NCI-H82 (cell line): Measurements from ENCODE around the gene ZBTB16.
A peak's percentile ranks its signal among the peaks of the same experiment; 100 is the strongest.

Experiments used
- DNase-seq: peaks from one replicate; lab custom pipeline; 2025; lab: John Stamatoyannopoulos, UW

Gene ZBTB16

GRCh38 chr11:114083391-114084252, 24.1 kb downstream of the ZBTB16 start:
- no peak for DNase-seq

- DNase-seq, result peak; percentile 24
Measured at GRCh38 chr11:114084414-114084813, 24.9 kb downstream of the ZBTB16 start.

DNA sequence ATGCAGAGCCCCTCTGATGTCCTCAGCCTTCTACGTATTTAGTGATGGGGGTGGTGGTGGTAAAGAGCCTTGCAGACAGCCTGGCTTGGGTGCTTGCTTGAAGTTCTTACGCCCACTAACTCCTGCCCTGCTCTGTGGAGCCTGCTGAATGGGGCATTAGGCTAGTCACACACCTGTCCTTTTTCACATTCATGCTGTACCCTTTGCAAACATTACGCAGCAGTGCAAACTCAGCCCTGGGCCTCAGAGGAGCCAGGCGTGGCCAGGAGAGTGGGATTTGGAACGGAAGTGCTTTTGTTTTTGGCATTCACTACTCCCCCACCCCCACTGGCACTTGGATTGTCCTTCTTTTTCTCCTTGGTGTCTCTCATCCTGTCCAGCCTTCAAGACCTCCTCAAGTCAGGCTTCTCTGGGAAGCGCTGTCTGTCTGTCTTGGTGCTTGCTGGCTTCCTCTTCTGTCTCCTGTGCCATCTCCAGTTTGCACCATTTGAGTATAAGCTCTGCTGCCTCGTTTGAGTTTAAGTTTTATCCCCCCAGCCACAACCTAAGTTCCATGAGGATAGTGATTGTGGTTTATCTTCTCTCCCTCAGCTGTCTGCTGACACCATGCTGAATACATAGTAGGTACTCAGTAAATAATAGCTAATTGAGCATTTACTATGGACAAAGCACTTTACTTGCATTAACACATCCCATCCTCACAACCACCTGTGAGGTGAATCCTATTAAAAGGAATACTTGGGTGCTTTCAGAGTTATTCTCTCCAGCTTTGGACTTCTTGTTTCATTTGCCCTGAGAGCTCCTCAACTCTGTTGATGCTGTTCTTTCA, 26.7 kb downstream of the ZBTB16 start:
- no peak for DNase-seq

DNA sequence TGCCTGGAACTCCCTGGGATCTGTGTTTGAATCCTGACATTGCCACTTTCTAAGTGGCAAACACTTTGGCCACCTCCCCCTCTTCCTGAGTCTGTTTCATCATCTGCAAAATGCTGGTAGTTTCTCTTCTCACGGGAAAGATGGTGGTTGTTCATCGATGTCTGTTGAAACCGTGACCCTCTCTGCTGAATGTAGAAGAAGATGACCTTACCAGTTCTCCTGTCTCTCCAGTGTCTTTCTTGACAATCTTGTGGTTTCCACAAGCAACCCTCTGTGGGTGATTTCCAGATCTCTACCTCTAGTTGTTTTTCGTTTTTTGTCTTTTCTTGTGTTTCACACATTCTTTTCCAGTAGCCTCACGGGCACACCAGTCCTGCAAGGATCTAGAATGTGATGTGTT, 27.5 kb downstream of the ZBTB16 start:
- DNase-seq, result no peak

- no peak for DNase-seq
Measured at GRCh38 chr11:114088216-114088615, 28.7 kb downstream of the ZBTB16 start.

- no peak for DNase-seq
Measured at GRCh38 chr11:114088836-114089235, 29.3 kb downstream of the ZBTB16 start.

GRCh38 chr11:114089748-114090147, 30.2 kb downstream of the ZBTB16 start:
- no peak for DNase-seq

DNA sequence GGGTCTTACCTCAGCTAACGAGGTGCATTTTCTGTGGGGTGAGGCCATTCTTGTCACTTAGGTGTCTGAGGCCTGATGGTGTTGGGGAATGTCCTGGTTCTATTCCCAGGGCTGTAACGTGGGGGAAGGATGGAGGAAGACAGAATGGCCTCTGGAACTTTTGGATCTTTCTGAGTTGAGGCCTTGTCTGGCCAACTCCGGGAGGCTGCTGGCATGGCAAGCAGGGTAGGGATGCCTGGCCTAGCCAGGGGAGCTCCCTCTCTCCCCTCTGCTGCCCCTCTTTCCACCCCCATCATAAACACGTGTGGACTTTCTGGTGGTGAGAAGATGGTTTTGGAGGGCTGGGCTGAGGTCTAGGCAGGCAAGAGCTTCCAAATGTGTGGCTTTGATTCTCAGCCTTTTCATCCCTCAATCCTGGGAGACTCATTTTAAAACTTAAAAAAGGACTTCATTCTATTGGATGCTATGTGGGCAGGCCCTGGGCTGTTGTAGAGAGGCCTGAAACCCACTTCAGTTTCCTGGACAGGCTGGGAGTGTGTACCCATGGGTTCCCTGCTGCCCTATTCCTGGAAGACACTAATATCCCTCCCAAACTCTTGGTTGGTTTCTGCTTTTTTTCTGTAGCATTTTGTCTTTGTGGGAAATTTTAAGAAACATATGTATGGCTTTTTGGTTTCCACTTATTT, 30.9 kb downstream of the ZBTB16 start:
- no peak for DNase-seq

DNA sequence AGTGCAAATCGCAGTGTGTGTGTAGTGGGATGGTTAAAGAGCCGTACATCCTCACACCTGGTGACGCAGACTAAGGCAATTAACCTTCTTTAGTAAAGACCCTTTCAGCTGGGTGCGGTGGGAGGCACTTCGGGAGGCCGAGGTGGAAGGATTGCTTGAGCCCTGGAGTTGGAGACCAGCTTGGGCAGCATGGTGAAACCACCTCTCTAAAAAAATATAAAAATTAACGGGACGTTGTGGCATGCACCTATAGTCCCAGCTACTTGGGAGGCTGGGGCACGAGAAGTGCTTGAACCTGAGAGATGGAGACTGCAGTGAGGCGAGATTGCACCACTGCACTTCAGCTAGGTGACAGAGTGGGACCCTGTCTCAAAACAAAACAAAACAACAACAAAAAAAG, 31.5 kb downstream of the ZBTB16 start:
- peak; percentile 11 for DNase-seq

DNA sequence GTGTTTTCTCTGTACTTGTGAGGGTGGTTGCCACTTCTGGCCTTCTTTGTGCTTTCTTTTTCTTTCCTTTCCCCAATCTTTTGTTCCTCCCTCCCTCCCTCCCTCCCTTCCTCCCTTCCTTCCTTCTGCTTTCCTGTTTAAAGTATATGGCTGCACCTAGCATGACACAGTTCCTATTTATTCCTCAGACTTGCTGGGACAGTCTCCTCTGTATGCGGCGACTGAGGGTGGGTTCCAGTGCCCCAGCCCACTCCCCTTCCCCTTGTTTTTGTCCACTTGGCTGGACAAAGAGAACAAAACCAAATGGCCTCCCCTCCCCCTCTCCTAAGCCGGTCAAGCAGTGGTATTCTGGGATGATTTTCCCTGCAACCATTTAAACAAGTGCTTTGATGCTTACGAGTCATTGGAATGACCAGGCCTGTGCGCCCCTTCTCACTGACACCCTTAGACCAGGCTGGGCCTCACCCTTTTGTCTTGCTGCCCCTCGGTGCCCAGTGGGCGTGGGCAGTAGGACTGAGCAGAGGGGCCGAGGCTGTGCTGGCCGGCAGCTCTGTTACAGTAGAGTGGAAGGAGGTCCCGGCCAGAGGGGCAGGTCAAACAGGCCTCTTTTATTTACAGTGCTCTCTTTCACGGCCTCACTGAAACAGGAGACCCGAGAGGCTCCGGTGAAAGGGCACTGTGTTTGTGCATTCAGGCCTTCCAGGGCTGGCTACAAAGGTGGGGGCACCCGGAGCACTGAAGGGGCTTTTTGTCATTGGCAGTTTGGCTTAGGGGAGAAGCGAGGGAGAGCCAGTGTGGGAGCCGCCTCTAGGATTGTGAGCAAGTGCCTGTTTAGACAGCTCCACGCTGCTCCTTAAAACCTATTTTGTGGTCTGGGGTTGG, 32.2 kb downstream of the ZBTB16 start:
- no peak for DNase-seq

DNA sequence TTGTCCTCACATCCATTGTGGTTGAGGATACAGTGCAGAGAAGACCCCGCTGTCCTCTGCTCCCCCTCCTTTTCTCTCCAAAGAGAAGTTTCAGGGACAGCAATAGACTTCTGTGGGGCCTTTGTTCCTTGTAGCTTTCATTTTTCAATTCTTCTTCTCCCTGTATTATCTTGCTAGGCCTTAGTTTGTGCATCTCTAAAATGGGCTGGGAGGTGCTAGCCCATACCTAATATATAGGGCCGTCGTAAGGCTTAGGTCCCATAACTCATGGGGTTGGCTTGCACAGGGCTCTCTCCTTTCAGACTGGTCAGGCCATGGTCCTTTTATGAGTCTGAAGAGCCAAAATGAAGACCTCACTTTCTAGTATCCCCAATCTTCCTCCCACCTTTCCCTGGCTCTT, 33.0 kb downstream of the ZBTB16 start:
- no peak for DNase-seq

GRCh38 chr11:114092953-114093352, 33.4 kb downstream of the ZBTB16 start:
- no peak for DNase-seq

DNA sequence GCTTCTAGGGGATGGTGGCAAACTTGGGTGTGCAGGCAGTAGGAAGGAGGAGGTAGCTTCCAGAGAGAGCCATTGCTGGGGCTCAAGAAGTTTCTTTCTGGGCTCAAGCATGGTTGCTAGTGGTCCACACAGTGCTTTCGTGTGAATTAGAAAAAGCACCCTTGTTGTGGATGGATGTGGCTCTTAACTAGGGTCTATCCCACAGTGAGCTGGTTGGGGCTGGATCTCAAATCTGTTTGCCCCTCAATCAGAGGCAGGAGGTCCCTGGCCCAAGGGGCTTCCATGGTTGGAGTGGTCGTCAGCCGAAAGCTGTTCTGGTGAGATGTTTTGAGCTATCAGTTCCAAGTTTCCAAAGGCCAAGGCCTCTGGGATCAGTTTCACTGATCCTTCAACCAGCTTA, 35.0 kb downstream of the ZBTB16 start:
- no peak for DNase-seq

DNA sequence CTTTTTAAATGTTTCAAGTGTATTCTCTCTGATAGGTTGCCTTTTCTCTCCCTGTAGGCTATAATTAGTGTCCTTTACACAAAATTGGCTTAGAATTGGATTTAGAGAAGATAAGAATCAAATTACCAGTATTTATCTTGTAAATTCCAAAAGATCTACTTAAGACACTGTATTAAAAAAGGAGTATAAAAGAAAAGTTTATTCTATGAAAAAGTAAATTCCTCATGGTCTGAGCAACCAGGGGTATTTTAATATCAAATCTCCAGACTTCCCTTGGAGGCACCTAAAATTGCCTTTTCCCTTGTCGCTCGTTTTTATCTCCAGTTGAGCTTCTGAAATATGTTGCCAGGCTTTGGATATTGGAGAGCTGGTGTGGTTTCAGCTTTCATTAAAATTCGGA, 36.4 kb downstream of the ZBTB16 start:
- peak; percentile 43 for DNase-seq

DNA sequence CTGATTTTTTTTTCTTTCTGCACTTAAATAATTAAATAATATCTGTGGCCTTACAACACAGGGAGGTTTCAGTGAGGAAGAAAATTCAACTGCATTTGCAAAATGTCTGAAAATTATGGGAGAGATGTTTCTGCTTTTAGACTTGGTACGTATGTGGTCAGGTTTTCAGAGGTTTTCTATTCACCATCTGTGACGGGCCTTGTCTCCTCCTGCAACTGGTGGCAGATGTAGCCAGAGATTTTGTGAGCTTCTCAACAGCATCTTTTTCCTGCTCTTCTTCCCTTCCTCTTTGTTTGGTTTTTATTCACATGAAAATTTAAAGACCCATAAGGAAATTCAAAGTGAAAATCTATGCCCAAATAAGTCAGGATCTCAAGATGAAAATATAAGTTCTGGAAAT, 38.3 kb downstream of the ZBTB16 start:
- DNase-seq, result no peak

DNA sequence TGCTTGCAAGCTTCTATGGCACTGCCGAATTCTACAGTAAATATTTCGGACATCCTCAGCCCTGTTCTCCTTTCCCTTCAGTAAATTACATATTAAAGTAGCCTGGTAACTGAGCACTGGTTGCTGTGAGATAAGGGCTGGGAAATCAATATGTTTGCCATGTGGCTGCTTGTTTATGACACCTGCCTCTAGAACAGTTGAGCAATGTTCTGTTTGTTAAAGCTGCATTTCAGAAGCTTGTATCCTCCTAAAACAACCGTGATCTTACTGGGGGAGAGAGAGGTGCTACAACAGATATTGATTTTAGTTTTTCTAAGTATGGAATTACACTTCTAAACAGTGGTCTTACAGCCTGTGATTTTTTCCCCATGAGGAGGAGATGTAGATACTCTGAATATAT, 39.4 kb downstream of the ZBTB16 start:
- DNase-seq, result no peak

DNA sequence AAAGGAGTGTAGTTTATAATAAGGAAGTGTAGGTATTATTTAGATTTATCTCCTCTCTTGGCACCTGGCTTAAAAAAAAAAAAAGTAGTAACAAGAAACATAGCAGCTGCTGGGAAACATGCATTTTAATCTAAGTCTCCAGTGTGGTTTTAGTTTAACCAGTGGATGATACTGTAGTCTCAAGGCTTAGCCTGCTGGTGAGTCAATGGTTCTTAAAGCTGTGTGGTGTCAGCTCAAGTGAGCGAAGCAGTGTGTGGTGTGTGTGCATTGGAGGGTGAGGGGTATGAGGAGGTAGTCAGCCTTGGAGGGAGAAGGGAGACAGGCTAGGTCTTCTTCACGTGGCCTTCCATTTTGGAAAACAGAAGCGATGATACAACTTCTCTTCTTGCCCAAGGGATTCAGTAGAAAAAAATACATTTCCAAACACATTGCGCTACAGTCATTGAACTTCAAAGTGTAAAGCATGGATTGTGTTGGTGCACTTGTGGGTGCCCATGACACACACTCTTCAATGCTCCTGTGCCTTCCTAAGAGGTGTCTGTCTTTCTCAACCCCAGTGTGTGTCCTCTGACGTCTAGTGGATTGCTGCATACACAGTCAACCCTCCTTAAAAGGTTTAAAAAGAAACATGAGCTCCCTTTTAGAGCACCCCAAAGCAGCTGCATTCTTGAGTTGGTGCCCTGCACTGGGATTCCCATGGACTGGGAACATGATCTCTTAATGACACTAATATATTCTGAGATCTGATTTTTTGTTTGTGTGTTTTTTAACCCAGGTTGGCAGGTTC, 40.1 kb downstream of the ZBTB16 start:
- DNase-seq, result peak; percentile 19

DNA sequence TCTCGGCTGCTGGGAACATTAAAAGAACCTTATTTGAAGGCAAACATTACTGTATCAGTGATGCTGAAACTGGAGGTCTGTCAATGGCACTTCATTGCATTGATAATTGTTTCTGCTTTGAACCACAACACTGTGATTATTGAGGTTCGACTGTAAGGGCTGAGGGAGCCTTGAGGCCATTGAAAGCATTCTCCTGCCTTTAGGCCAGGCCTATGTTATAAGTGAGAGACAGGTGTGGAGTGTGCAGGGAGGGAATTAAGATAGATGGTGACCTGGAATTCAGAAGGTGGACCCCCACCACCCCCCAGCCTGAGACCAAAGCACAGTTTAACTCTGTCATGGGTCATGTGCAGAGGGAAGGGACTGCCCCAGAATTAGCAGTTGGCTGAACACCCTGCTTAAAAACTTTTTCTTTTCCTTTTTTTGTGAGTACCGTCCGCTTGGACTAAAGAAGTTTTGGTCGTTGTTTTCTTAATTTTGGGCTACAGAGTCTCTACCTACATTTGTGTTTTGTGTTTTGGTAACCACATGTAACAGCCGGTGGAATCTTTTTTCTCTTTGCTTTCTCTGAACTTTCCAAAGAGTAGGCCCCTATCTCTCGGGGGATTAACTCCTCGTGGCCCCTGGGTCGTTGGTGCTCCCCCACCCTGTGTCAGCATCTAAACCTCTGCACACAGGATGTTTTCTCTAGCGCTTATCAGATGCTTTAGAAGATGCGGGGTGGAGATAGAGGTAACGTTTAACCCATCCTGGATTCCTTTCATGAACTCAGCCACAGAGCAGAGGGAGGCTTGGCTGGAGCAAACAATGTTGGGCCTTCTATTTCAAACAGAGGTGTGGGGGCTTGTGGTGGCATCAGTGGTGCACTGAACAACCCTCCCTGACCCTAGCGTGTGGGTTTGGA, 43.7 kb downstream of the ZBTB16 start:
- no peak for DNase-seq

- no peak for DNase-seq
Measured at GRCh38 chr11:114105611-114106010, 46.1 kb downstream of the ZBTB16 start.

GRCh38 chr11:114106047-114106446, 46.5 kb downstream of the ZBTB16 start:
- no peak for DNase-seq
